Right lobe of liver (tissue), 4 donors: ENCODE results near the gene CTIF.

ENCODE experiments used
- POLR2A ChIP-seq: fragments of 450-650 bp; IDR thresholded peaks from one replicate; pipeline ENCODE4 v1.6.1; 2017; ENCODE audit warnings: antibody characterized with exemption, mild to moderate bottlenecking
- TF ChIP-seq, protein P1 (sequence below), 4 donors: fragments of 200-600 bp in 3 of 4; fragments of 450-650 bp in 1 of 4; IDR thresholded peaks; one replicate each; pipeline versions ENCODE4 v1.5.1 to v1.8.0; 2016 to 2022; ENCODE audit warnings: antibody characterized with exemption in 4 of 4, mild to moderate bottlenecking in 2 of 4
- donor health status: DM: no; HTN: no; CAD: no.
- donor health status: DM: no; HTN: no; CAD: no.
- donor health status: DM: no; HTN: yes; CAD: no.

GRCh38 chr18:48546396-48546795, 7.6 kb downstream of the CTIF start:
- TF ChIP-seq, protein P1, sequence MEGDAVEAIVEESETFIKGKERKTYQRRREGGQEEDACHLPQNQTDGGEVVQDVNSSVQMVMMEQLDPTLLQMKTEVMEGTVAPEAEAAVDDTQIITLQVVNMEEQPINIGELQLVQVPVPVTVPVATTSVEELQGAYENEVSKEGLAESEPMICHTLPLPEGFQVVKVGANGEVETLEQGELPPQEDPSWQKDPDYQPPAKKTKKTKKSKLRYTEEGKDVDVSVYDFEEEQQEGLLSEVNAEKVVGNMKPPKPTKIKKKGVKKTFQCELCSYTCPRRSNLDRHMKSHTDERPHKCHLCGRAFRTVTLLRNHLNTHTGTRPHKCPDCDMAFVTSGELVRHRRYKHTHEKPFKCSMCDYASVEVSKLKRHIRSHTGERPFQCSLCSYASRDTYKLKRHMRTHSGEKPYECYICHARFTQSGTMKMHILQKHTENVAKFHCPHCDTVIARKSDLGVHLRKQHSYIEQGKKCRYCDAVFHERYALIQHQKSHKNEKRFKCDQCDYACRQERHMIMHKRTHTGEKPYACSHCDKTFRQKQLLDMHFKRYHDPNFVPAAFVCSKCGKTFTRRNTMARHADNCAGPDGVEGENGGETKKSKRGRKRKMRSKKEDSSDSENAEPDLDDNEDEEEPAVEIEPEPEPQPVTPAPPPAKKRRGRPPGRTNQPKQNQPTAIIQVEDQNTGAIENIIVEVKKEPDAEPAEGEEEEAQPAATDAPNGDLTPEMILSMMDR (IDR thresholded peaks at IDR 0.05), result no peak
- no peak for TF ChIP-seq POLR2A
